ENCODE data around the gene TMIE.

DNA sequence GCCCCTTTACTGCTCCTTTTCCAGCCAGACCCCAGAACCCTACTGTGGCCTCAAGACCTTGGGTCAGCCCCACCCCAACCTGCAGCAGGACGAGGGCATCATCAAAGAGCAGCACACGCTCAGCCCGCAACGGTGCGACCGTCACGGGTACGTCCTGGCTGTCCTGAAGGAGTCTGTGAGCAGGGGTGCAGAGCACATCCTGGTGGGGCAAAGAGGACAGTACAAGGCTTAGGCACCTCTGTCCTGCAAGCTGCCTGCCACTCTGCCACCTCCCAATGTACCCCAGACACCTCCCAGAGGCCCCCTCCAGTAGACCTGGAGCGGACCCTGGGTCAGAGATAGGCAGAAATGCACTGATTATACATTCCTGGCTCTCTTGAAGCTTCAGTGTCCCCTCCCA is 15.7 kb upstream of the TMIE start:
- TF ChIP-seq POLR2AphosphoS5 (IDR thresholded peaks at IDR 0.05): no peak
- no peak for TF ChIP-seq CTCF (IDR thresholded peaks at IDR 0.05)
